Measurements from ENCODE around the gene DEAF1.
A peak's percentile ranks its signal among the peaks of the same experiment; 100 is the strongest.

Gene DEAF1

DNA sequence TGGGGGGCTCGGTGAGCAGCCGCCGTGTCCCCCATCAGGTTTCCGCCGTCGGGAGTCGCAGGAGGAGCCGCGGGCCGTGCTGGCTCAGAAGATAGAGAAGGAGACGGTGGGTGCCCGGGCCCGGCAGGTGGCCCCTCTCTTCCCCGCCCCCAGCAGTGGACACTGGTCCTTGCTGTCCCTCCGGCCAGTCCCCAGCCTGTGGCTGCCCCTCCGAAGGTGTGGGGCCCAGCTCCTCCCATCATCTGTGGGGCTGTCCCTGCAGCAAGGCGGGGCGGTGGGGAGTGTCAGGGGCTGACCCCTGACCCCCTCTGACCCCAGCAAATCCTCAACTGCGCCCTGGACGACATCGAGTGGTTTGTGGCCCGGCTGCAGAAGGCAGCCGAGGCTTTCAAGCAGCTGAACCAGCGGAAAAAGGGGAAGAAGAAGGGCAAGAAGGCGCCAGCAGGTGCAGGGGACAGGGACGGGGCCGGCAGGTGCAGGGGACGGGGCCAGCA lies 26.3 kb upstream of the DEAF1 start:
- DNase-seq, result no peak

- no peak for DNase-seq
These were observed 25.7 kb upstream of the DEAF1 start for GRCh38 chr11:720642-721246.

DNA sequence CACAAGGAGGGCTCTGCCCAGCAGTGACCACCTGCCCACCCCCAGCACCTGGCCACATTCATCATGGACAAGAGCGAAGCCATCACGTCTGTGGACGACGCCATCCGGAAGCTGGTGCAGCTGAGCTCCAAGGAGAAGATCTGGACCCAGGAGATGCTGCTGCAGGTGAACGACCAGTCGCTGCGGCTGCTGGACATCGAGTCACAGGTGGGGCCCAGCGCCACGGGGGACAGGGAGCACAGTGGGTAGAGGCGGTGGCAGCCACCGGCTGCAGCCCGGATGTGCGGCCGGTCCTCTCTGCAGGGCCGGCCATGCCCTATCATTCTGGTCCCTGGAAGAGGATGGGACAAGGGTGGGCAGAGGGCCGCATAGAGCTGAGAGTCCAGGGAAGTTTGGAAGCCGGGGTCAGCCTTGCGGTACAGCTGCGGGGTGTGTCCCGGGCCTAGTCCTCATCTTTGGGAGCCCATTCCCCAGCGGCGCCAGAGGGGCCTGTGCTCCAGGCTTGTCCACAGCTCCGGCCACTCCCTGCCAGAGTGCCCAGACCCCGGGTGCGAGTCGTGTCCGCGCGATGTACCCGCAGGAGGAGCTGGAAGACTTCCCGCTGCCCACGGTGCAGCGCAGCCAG lies 25.1 kb upstream of the DEAF1 start:
- no peak for DNase-seq

DNA sequence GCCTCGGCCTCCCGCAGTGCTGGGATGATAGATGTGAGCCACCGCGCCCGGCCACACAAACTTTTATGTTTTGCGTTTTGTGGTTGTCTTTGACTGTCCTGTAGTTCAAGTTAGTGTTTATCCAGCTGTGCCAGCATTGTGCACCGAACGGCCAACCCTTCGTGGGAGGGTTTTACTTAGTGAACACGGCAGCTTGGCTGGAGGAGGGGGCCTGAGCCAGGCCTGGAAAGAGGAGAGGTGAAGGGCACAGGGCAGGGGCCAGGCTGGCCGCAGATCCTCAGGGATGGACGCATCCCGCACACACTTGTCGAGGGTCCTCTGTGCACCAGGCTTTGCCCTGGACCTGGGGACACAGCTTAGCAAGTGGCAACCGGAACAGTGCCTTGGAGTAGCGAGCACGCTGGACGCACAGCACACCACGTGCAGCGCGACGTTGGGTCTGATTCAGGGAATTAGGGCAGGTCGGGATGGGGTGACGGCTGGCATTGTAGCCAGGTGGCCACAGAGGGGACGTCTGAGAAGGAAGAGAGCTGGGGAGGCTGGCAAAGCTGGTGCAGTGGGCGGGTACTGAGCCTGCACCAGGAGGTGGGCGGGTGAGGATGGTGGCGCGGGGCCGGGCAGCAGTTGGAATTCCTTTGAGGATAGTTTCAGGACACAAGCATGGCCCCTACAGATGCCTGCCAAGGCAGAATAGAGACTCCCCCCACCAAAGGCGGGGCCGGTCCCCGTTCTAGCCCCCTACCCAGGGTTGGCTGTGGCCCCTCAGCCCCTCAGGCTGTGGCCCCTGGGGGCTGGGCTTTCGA lies 24.4 kb upstream of the DEAF1 start:
- no peak for DNase-seq

DNA sequence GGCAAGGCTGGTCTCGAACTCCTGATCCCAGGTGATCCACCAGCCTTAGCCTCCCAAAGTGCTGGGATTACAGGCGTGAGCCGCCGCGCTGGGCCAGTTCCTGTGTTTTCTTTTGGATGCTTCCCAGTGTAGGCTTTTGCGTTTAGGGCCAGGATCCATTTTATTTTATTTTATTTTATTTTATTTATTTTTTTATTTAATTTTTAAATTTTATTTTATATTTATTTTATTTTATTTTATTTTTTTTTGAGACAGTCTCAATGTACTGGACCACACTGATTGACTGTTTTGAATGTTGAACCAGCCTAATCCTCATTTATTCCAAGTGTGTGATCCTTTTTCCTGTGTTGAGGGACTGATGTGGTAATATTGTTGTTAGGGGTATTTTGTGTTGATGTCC lies 19.4 kb upstream of the DEAF1 start:
- DNase-seq, result no peak

DNA sequence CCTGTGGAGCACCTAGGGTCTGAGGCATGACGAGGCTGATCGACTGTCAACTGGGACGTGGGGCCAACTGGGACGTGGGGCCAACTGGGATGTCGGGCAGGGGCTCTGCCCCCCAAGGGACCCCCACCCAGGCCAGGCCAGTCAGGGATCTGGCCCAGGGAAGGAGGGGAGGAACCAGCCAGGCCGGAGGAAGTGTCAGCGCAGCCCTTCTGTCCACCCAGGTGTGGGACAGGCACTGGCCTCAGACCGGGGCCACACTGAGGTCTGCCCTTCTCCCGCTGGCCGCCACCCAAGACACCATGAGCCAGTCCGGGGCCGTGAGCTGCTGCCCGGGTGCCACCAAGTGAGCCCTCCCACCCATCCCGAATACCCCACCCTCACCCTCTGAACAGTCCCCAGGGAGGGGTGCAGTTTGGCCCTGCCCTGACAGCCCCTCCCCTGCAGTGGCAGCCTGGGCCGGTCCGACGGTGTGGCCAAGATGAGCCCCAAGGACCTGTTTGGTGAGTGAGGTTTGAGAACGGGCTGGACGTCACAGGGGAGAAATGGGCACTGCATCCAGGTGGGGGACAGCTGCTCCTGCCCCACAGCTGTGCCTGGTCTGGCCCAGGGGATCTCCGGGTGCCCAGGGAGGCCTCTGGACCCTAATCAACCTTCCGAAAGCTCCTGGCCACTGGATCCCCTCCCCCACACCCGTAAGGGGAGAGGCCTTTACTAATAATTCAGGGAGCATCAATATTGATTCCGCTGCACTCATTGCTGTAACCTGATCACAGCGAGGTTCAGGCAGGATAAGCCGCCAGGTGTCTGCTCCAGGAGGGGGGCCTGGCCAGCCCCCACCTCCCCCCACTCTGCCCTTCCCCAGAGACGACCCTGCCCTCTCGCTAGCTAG lies 14.3 kb upstream of the DEAF1 start:
- no peak for DNase-seq

GRCh38 chr11:708511-708910 lies 13.5 kb upstream of the DEAF1 start:
- no peak for DNase-seq

DNA sequence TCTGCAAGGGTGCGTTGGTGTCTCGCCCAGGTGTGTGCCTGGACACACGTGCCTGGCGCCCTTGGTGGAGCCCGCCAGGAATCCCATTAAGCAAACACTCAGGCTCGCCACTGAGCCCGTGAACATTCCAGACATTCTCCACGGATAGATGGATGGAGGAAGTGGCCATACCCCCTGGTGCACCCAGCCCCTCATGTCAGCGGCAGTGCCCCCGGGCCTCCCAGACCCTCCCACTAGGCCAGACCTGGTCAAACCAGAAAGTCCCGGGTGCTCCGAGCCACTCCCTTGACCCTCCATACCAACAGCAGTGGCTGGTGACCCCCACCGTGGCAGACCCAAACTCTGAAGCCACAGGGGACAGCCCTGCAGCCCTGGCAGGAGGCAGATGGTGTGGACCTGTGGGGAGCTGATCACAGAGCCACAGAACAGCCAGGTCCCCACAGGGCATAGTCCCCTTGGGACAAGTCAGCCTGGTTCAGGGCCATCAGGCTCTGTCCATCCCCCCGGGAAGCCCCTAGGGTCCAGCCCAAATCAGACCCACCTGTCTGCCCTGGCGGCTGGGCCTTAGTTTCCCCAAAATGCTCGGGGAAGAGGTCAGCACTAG lies 12.9 kb upstream of the DEAF1 start:
- DNase-seq, result no peak

DNA sequence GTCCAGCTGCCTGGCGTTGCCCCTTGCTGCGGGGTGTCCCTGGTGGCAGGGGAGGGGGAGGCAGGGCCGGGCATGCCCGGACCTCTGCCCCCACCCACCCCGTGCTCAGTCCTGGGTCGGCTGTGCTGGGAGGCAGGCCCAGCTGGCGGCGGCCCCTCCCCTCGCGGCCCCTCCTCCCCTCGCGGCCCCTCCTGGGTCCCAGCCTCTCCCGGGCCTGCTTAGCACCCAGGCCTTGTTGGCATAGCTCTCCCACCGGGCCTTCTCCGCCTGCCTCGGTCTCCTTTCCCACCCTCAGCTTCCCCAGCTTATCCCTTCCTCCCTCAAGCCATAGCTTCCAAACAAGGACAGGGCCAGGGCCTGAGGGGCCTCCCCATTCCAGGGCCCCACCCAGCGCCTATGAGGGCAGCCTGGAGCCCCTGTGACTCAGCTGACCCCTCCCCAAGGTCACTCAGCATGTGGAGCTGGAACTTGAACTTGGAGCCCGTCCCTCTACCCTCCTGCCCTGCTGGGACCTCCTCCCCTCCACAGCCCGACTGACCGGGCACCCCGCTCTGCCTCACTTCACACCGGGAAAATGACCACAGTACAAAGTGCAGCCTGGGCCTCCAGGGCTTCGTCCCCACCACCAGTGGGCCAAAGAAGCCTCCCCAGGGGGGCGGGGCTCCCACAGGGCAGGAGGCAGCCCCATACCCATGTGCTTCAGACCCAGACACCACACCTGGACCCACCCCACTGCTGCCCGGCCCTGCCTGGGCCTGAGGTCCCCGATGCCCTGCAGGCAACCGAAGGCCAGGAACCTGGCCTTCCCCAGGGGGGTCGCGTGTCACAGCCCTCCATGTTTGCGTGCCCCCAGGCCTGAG lies 12.2 kb upstream of the DEAF1 start:
- peak; percentile 20 for DNase-seq

GRCh38 chr11:706439-706956 lies 11.5 kb upstream of the DEAF1 start:
- DNase-seq, result peak; percentile 34

DNA sequence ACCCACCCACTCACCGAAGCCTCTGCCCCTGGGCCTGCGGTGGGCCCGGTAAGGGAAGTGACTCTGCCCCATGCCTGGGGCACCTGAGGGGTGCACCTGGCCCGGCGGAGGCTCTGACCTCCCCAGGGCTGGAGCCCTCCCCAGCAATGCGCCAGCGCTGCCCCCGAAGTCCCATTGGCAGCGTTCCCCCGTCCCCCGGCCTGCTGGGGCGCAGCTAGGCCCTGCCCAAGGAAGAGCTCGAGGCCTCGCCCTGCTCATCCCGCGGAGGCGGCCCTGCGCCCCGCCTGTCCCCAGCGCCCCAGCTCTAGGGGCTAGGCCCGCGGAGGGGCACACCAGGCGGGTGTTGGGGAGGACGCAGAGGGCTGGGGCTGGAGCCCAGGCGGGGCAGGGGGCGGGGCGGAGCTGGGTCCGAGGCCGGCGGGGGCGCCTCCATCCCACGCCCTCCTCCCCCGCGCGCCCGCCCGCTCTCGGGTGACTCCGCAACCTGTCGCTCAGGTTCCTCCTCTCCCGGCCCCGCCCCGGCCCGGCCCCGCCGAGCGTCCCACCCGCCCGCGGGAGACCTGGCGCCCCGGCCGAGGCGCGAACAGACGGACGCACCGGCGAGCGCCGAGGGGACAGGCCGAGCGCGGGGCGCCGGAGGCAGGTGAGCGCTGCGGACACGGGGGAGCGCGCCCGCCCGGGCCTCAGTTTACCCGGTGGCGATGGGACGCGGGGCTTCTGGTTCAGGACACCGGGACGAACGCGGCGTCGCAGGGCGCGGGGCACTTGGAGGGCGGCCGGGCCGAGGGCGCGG lies 10.8 kb upstream of the DEAF1 start, which contains the start of gene EPS8L2:
Gene EPS8L2, plus strand, starts transcription at position 586 of the 793 bp plus-strand sequence. CDS start 3,177 bp downstream, outside the sequence.
- DNase-seq, result no peak

- DNase-seq, result no peak
These were observed 10.0 kb upstream of the DEAF1 start for GRCh38 chr11:704781-705645.

- no peak for DNase-seq
These were observed 9.2 kb upstream of the DEAF1 start for GRCh38 chr11:704228-704674.

DNA sequence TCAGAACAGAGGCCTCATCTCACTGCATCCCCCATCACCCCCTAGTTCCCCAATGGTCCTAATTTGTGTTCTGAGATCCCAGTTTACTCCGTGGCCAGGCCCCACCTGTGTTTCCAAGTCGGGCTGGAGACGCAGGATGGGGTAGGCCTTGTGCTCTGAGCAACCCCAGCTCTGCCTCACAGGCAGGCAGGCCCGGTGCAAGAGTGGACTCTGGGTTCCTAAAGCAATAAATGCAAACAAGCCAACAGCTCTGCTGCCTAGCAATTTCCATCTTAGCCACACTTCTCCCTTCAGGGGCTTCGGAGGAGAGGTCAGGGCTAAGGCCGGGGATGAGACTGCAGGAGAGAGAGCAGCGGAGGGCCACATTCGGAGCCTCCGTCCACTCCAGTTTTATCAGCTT lies 8.5 kb upstream of the DEAF1 start:
- DNase-seq, result no peak

GRCh38 chr11:702462-703461 lies 7.7 kb upstream of the DEAF1 start:
- no peak for DNase-seq

DNA sequence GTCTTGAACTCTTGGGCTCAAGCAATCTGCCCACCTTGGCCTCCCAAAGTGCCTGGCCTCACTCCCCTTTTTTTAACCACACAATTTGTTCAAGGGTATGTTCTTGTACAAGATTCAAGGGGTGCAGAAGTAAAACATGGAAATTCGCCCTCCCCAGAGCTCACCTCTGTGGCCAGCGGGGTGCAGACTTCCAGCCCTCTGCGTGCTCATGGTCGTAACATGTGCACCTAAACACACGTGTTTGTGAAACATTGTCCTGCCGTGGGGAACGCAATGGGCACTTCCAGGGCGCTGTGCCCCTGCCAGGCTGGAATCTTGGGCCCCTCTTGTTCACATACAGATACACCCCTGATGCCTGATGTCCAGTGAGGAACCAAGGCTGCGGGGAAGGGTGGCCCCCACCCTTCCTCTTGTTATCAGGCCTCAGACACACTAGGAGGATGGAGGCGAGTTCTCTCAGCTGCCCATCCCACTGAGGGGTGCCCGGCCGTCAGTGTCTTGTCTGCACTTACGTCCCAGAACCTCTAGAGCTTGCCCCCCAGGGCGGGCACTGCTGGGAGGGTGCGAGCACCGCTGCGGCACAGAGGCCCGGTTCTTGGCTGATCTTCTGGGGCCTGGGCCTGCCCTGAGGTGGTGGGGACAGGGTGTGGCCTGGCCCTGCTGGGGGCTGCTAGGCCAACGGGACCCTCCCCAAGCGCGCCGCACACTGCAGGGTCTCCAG lies 6.9 kb upstream of the DEAF1 start:
- DNase-seq, result no peak

GRCh38 chr11:699753-700152 lies 4.7 kb upstream of the DEAF1 start:
- DNase-seq, result no peak
